ENCODE data around the gene SERPINA5. TPM values are rescaled to one million over a fixed set of nuclear protein-coding genes. Genes with fewer than 3 reads are reported as not detected.

The SERPINA5 gene
- total RNA-seq, 1 experiment from 2014 or later = 0.35 TPM

DNA sequence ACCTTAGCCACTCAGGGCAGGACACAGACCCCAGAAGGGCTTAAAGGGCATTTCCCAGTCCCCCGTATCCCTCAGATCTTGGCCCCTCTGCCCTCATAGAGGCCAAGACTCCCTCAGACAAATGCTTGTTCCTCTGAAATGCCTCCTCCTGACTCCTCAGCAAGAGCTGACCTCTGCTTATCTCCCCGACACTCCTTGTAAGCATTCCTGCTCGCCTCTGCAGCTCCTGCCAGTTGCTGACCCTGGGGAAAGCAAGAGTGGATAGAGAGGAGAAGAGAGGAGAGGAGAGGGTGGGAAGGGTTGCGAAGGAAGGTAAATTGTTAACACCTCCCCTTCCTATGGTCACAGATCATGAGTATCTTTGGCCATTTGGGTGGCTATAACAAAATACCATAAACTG lies 7.1 kb downstream of the SERPINA5 start:
- POLR2A ChIA-PET = no interaction called here
- Mint-ChIP-seq H3K36me3 (ENCODE audit: insufficient read depth, unreplicated experiment) (no peaks in the 10 kb centered on the region), H3K9me3 (ENCODE audit: unreplicated experiment) (peaks cover 11% of the 10 kb centered on the region), H3K4me1 (ENCODE audit: insufficient read depth, unreplicated experiment) (no peaks in the 10 kb centered on the region), H3K4me3 (ENCODE audit: unreplicated experiment) (no peak overlapping the region), H3K27ac (ENCODE audit: low read depth, unreplicated experiment) (no peak overlapping the region), H3K27me3 (ENCODE audit: insufficient read depth, unreplicated experiment) (no peaks in the 10 kb centered on the region)
- BruUV-seq (replicated peaks) = no TSS peak
- intact Hi-C loops (cut with micrococcal nuclease) = no loop called here
- DNase-seq (ENCODE audit: unreplicated experiment) = no peak
- CTCF ChIA-PET = interaction anchor here (0.7 kb wide), 1 partner anchor 82 kb away, joined by 3 read pairs; no protein-coding TSS in a partner anchor
- TF ChIP-seq, protein P1, sequence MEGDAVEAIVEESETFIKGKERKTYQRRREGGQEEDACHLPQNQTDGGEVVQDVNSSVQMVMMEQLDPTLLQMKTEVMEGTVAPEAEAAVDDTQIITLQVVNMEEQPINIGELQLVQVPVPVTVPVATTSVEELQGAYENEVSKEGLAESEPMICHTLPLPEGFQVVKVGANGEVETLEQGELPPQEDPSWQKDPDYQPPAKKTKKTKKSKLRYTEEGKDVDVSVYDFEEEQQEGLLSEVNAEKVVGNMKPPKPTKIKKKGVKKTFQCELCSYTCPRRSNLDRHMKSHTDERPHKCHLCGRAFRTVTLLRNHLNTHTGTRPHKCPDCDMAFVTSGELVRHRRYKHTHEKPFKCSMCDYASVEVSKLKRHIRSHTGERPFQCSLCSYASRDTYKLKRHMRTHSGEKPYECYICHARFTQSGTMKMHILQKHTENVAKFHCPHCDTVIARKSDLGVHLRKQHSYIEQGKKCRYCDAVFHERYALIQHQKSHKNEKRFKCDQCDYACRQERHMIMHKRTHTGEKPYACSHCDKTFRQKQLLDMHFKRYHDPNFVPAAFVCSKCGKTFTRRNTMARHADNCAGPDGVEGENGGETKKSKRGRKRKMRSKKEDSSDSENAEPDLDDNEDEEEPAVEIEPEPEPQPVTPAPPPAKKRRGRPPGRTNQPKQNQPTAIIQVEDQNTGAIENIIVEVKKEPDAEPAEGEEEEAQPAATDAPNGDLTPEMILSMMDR (IDR thresholded peaks at IDR 0.05; ENCODE audit: unreplicated experiment) = no peak

DNA sequence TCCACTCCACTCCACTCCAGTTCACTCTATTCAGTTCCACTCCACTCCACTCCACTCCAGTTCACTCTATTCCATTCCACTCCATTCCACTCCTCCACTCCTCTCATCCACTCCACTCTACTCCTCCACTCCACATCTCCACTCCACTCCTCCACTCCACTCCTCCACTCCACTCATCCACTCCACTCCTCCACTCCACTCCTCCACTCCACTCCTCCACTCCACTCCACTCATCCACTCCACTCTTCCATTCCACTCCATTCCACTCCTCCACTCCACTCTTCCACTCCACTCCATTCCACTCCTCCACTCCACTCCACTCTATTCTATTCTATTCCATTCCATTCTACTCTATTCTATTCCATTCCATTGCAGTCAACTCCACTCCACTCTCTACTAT lies 9.8 kb downstream of the SERPINA5 start:
- TF ChIP-seq, protein P1 (IDR thresholded peaks at IDR 0.05; ENCODE audit: unreplicated experiment) = no peak
- CTCF ChIA-PET = interaction anchor here (1.0 kb wide), 1 partner anchor 42 kb away, joined by 3 read pairs; no protein-coding TSS in a partner anchor
- no peak for DNase-seq (ENCODE audit: unreplicated experiment)
- POLR2A ChIA-PET = interaction anchor here (1.1 kb wide), 1 partner anchor 11 kb away, joined by 3 read pairs; no protein-coding TSS in a partner anchor
- no peak overlapping the region for H3K27ac Mint-ChIP-seq (ENCODE audit: low read depth, unreplicated experiment)
- H3K36me3 Mint-ChIP-seq (ENCODE audit: insufficient read depth, unreplicated experiment) = no peaks in the 10 kb centered on the region
- no peak overlapping the region for H3K4me3 Mint-ChIP-seq (ENCODE audit: unreplicated experiment)
- no TSS peak for BruUV-seq (replicated peaks)
- intact Hi-C loops (cut with micrococcal nuclease) = no loop called here
- no peaks in the 10 kb centered on the region for H3K4me1 Mint-ChIP-seq (ENCODE audit: insufficient read depth, unreplicated experiment)
- peaks cover 11% of the 10 kb centered on the region for H3K9me3 Mint-ChIP-seq (ENCODE audit: unreplicated experiment)
- H3K27me3 Mint-ChIP-seq (ENCODE audit: insufficient read depth, unreplicated experiment) = no peaks in the 10 kb centered on the region

DNA sequence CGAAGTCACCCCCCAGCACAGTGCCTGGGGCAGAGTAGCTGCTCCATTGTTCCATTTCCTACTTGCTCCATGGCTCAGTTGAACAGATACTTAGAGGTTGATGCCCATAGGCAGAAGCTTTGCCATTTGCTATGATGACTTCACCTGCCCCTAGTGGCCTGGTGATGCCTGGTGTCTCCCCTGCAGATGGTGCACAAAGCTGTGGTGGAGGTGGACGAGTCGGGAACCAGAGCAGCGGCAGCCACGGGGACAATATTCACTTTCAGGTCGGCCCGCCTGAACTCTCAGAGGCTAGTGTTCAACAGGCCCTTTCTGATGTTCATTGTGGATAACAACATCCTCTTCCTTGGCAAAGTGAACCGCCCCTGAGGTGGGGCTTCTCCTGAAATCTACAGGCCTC lies 10.6 kb downstream of the SERPINA5 start:
- POLR2A ChIA-PET = interaction anchor here (1.1 kb wide), 1 partner anchor 10 kb away, joined by 3 read pairs; no protein-coding TSS in a partner anchor
- CTCF ChIA-PET = interaction anchor here (0.6 to 1.3 kb wide), 2 partner anchors 43 to 96 kb away, joined by 3 read pairs; no protein-coding TSS in a partner anchor
- BruUV-seq (replicated peaks) = no TSS peak

DNA sequence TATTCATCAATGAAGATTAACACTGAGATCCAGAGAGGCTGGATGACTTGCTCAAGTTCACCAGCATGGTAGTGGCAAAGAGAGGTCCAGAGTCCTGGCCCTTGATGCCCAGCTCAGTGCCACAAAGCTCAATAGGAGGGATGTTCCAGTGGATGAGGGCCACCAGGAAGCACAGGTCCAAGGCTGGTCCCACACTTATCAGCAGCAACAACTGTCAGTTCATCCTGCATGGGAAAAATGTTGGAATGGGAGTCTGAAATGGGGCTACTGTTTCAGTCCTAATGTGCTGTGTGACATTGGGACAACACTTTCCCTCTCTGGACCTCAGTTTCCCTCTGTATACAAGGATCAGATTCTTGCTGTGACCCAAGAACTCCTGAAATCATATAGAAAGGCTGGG lies 11.2 kb downstream of the SERPINA5 start:
- intact Hi-C loops (cut with micrococcal nuclease) = no loop called here
- Mint-ChIP-seq H3K4me3 (ENCODE audit: unreplicated experiment) (no peak overlapping the region), H3K4me1 (ENCODE audit: insufficient read depth, unreplicated experiment) (peaks cover 7% of the 10 kb centered on the region), H3K36me3 (ENCODE audit: insufficient read depth, unreplicated experiment) (no peaks in the 10 kb centered on the region), H3K9me3 (ENCODE audit: unreplicated experiment) (peaks cover 11% of the 10 kb centered on the region), H3K27me3 (ENCODE audit: insufficient read depth, unreplicated experiment) (no peaks in the 10 kb centered on the region), H3K27ac (ENCODE audit: low read depth, unreplicated experiment) (no peak overlapping the region)
- ChIA-PET CTCF (interaction anchor here (1.3 kb wide), 1 partner anchor 44 kb away, joined by 3 read pairs; no protein-coding TSS in a partner anchor), POLR2A (no interaction called here)
- no peak for DNase-seq (ENCODE audit: unreplicated experiment)
- TF ChIP-seq, protein P1 (IDR thresholded peaks at IDR 0.05; ENCODE audit: unreplicated experiment) = no peak
- BruUV-seq (replicated peaks) = no TSS peak

More for the DNA sequence above, 10.6 kb downstream of the SERPINA5 start:
- H3K27me3 Mint-ChIP-seq (ENCODE audit: insufficient read depth, unreplicated experiment) = no peaks in the 10 kb centered on the region
- no peak for DNase-seq (ENCODE audit: unreplicated experiment)
- H3K27ac Mint-ChIP-seq (ENCODE audit: low read depth, unreplicated experiment) = no peak overlapping the region
- H3K36me3 Mint-ChIP-seq (ENCODE audit: insufficient read depth, unreplicated experiment) = no peaks in the 10 kb centered on the region
- TF ChIP-seq, protein P1 (IDR thresholded peaks at IDR 0.05; ENCODE audit: unreplicated experiment) = no peak
- H3K4me3 Mint-ChIP-seq (ENCODE audit: unreplicated experiment) = no peak overlapping the region
- intact Hi-C loops (cut with micrococcal nuclease) = no loop called here
- peaks cover 11% of the 10 kb centered on the region for H3K9me3 Mint-ChIP-seq (ENCODE audit: unreplicated experiment)
- H3K4me1 Mint-ChIP-seq (ENCODE audit: insufficient read depth, unreplicated experiment) = peaks cover 2% of the 10 kb centered on the region
